ENCODE data around the gene ANKRD28.

GRCh38 chr3:15722877-15723623, 74.7 kb downstream of the ANKRD28 start:
- no peak for TF ChIP-seq YY1 (IDR thresholded peaks at IDR 0.05; ENCODE audit: borderline replicate concordance in 1 of 3, control insufficient read depth in 1 of 3, extremely low read depth in 1 of 3, insufficient read depth in 3 of 3, insufficient read length in 1 of 3, insufficient replicate concordance in 2 of 3, low read depth in 1 of 3, low read length in 2 of 3)
- TF ChIP-seq, protein P1, sequence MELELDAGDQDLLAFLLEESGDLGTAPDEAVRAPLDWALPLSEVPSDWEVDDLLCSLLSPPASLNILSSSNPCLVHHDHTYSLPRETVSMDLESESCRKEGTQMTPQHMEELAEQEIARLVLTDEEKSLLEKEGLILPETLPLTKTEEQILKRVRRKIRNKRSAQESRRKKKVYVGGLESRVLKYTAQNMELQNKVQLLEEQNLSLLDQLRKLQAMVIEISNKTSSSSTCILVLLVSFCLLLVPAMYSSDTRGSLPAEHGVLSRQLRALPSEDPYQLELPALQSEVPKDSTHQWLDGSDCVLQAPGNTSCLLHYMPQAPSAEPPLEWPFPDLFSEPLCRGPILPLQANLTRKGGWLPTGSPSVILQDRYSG (tag; conservative IDR thresholded peaks at IDR 0.05; ENCODE audit: low read depth), result no peak
- TF ChIP-seq CTCF (IDR thresholded peaks at IDR 0.05 in 2 of 3, conservative IDR thresholded peaks at IDR 0.05 in 1 of 3; ENCODE audit: insufficient read depth in 2 of 3, low read depth in 1 of 3, low read length in 3 of 3), result no peak
- no peak for TF ChIP-seq ZNF3 (CRISPR knock-in tag; IDR thresholded peaks at IDR 0.05)
- TF ChIP-seq THRA (IDR thresholded peaks at IDR 0.05), result no peak
- no peak for TF ChIP-seq EP300 (IDR thresholded peaks at IDR 0.05; ENCODE audit: low read length)

Measured in K562 (cell line).